Testis (tissue), 3 donors: ENCODE data around the gene TNPO1. TPM values are rescaled to one million over a fixed set of nuclear protein-coding genes. Genes with fewer than 3 reads are reported as not detected.

Experiments
- DNase-seq: peaks from one replicate; pipeline ENCODE4 v3.0.0-alpha.2; 2019
- H3K27ac ChIP-seq, 2 donors: fragments of 200-600 bp; sonication (generic); one replicate each; pipeline ENCODE4 v1.5.1; 2019
- H3K27me3 ChIP-seq: fragments of 200-600 bp; sonication (generic); one replicate; pipeline ENCODE4 v1.5.1; 2019
- H3K36me3 ChIP-seq: fragments of 200-600 bp; sonication (generic); one replicate; pipeline ENCODE4 v1.5.1; 2017; ENCODE audit warnings: low read depth; ENCODE audit errors: missing control alignments
- H3K4me1 ChIP-seq: fragments of 200-600 bp; sonication (generic); one replicate; pipeline ENCODE4 v1.5.1; 2019
- H3K4me3 ChIP-seq, 2 donors: fragments of 200-600 bp; sonication (generic); one replicate each; pipeline ENCODE4 v1.5.1; 2017 to 2019
- H3K9me3 ChIP-seq: fragments of 200-600 bp; sonication (generic); one replicate; pipeline ENCODE4 v1.5.1; 2017
- POLR2A ChIP-seq: fragments of 450-650 bp; IDR thresholded peaks from one replicate; pipeline ENCODE4 v1.6.1; 2017; ENCODE audit warnings: antibody characterized with exemption, mild to moderate bottlenecking, moderate library complexity
- WGBS, 2 donors: methylation state at CpG; one replicate each; pipeline ENCODE4 v1.1.5; 2018; 5-methylcytosine and 5-hydroxymethylcytosine counted together
- intact Hi-C: fragments of 100-400 bp; cut with DNase I; formaldehyde crosslinking; loops from one replicate; pipeline ENCODE4 v1.15.1; 2023; ENCODE audit warnings: low total_unique reads
- polyA plus RNA-seq: library from polyadenylated mRNA; stranded (reverse); fragments of 350-450 nt; fragmentation: Illumina TruSeq; extraction: RNeasy Lipid Tissue Mini Kit (QIAGEN cat#74804); gene quantifications from one replicate; pipeline ENCODE4 v1.2.3, GENCODE V29; 2014; ENCODE audit warnings: low read depth, low replicate concordance; ENCODE audit not compliant: insufficient read depth
- total RNA-seq, 2 donors: library from RNA; depleted of rRNA; stranded (reverse); fragments of >200 nt; gene quantifications; one replicate each; pipeline ENCODE4 v1.2.3, GENCODE V29; 2016
- TF ChIP-seq, protein P1 (sequence below), 3 experiments: fragments of 450-650 bp in 2 of 3; fragments of 200-600 bp in 1 of 3; sonication (generic) in 1 of 3; IDR thresholded peaks; one replicate each; pipeline ENCODE4 v1.5.1; 2016 to 2019; ENCODE audit warnings: antibody characterized with exemption in 3 of 3, mild to moderate bottlenecking in 2 of 3, moderate library complexity in 1 of 3

Gene TNPO1
- total and polyA plus RNA-seq, 3 donors from 2014 or later = 83.4 to 132 (median 120) TPM

DNA sequence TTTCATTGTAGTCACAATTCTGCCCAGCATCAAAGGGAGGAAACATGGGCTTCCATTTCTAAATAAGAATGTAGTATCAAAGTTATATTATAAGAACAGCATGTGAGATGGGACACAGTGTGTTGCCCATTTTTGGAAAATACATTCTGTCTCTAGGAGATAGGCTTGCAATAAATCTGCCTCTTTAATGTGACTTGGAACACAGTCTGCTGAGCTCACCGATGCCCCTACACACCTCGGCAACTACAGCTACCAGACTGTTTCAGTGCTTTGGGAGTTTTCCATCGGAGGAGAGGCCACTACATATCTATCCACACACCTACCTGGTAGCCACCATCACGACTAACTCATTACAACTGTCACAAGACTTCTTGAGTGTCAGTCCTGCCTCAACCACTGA, 120.4 kb downstream of the TNPO1 start:
- H3K27me3 ChIP-seq = no peaks in the 10 kb centered on the region
- 77 to 86% methylated on average over 4 of the region's 4 CpGs for WGBS, 2 donors
- DNase-seq = no peak
- TF ChIP-seq, protein P1, sequence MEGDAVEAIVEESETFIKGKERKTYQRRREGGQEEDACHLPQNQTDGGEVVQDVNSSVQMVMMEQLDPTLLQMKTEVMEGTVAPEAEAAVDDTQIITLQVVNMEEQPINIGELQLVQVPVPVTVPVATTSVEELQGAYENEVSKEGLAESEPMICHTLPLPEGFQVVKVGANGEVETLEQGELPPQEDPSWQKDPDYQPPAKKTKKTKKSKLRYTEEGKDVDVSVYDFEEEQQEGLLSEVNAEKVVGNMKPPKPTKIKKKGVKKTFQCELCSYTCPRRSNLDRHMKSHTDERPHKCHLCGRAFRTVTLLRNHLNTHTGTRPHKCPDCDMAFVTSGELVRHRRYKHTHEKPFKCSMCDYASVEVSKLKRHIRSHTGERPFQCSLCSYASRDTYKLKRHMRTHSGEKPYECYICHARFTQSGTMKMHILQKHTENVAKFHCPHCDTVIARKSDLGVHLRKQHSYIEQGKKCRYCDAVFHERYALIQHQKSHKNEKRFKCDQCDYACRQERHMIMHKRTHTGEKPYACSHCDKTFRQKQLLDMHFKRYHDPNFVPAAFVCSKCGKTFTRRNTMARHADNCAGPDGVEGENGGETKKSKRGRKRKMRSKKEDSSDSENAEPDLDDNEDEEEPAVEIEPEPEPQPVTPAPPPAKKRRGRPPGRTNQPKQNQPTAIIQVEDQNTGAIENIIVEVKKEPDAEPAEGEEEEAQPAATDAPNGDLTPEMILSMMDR (IDR thresholded peaks at IDR 0.05) = no peak
- no peak for TF ChIP-seq POLR2A
- intact Hi-C loops = no loop called here
- no peak overlapping the region for H3K4me3 ChIP-seq
- no peak overlapping the region for H3K27ac ChIP-seq
- no peaks in the 10 kb centered on the region for H3K36me3 ChIP-seq
- H3K9me3 ChIP-seq = no peaks in the 10 kb centered on the region
- no peaks in the 10 kb centered on the region for H3K4me1 ChIP-seq

DNA sequence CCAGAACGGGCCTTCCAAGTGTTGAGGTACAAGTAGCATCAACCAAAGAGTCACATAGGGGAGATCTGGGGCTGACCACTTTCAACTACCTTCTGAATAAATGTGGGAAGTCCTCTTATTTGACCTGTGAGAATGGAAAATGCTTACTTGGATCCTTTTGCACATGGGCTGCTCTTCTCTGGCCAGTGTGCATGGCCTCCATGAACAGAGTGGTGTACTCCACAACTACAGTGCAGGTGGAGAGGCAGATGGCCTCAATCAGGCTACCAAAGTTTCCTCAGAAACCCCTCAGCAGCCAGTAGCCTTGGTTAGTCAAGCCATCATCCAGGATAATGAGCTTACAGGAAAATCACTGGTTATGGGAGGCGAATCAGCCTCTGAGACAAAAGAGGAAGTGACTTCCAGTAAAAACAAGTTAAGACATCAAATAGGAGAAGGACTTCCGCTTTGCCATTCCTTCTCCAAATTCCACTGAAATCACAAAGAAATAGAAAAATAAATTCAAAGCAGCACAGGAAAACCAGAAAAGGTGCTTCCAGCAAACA, 121.1 kb downstream of the TNPO1 start:
- Histone ChIP-seq H3K4me3 (no peak overlapping the region), H3K4me1 (no peaks in the 10 kb centered on the region), H3K27me3 (no peaks in the 10 kb centered on the region), H3K9me3 (no peaks in the 10 kb centered on the region), H3K27ac (no peak overlapping the region), H3K36me3 (no peaks in the 10 kb centered on the region)
- intact Hi-C loops = no loop called here
- no peak for DNase-seq
- 82 to 86% methylated on average over 3 of the region's 3 CpGs for WGBS, 2 donors
- TF ChIP-seq, protein P1 (IDR thresholded peaks at IDR 0.05) = no peak
- TF ChIP-seq POLR2A = no peak

DNA sequence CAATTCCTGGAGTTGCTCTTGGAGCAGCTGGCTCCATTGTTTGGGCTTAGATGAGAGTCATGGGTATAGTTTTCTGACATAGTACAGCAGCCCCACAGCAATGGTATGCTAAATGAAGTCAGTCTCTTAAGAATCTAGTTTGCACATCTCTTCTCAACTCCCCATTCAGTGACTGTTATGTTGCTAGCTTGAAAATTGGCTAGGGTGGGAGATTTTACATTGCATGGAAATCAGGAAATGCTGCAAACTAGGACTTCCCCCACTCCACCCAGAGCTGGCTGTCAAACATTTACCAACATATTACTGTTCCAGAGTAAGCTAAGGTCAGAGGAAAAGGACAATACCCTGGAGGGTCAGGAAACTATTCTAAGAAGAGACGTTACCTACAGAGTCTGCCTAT, 121.7 kb downstream of the TNPO1 start:
- peak overlapping the region in 1 of 2 donors; percentile 13 for H3K27ac ChIP-seq

DNA sequence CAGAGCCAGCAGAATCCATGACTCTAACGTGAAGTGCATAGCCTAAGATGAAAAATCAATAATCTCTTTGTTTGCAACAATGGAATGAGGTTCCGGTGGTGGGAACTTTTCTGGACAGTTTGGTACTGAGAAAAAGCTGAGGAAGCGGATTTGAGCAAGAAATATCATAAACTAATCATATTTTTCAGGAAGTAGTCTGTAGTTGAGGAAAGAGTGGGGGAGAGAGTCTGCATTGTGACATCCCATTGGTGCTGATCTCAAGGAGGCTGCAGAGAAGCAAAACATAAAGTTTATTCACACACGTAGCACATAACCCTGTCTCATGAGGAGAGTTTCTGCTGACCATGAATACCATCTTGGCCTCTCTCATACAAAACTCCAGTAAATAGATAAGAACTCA, 123.6 kb downstream of the TNPO1 start:
- Histone ChIP-seq H3K36me3 (no peaks in the 10 kb centered on the region), H3K27ac (no peak overlapping the region), H3K9me3 (no peaks in the 10 kb centered on the region), H3K4me1 (no peaks in the 10 kb centered on the region), H3K4me3 (no peak overlapping the region), H3K27me3 (no peaks in the 10 kb centered on the region)
- intact Hi-C loops = no loop called here
- WGBS, 2 donors = 55% methylated on average over 4 of the region's 4 CpGs
- DNase-seq = no peak
- no peak for TF ChIP-seq POLR2A
- TF ChIP-seq, protein P1 (IDR thresholded peaks at IDR 0.05) = no peak

More for the DNA sequence above, 121.7 kb downstream of the TNPO1 start:
- no peak for TF ChIP-seq POLR2A
- TF ChIP-seq, protein P1 (IDR thresholded peaks at IDR 0.05) = no peak
- DNase-seq = no peak
- Histone ChIP-seq H3K4me3 (no peak overlapping the region), H3K27me3 (no peaks in the 10 kb centered on the region), H3K9me3 (no peaks in the 10 kb centered on the region), H3K36me3 (no peaks in the 10 kb centered on the region), H3K4me1 (no peaks in the 10 kb centered on the region)
- intact Hi-C loops = no loop called here
- WGBS, 2 donors = 56 to 58% methylated on average over 1 of the region's 1 CpG

DNA sequence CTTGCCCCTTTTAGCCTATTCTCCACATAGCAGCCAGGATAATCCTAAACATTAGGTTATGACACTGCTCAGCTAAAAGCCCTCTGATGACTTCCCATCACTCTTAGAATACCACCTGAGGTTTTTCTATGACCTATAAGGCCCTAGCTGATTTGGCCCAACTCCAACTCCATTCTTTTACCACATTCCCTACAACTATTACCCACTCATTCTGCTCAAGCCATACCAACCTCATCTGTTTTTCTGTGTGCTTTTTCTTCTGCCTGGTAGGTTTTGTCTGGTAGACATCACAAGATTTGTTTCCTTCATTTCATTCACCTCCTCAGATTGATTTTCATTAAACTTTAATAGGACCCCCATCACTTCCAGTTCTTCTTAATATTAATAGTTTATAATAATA, 126.8 kb downstream of the TNPO1 start:
- no peak for TF ChIP-seq POLR2A
- TF ChIP-seq, protein P1 (IDR thresholded peaks at IDR 0.05) = no peak
- Histone ChIP-seq H3K4me3 (no peak overlapping the region), H3K27ac (no peak overlapping the region), H3K4me1 (no peaks in the 10 kb centered on the region), H3K9me3 (no peaks in the 10 kb centered on the region), H3K36me3 (no peaks in the 10 kb centered on the region), H3K27me3 (no peaks in the 10 kb centered on the region)
- intact Hi-C loops = no loop called here
- no peak for DNase-seq
